IMR-90 (cell line): ENCODE measurements around the gene NEUROD1. TPM values are rescaled to one million over a fixed set of nuclear protein-coding genes. Genes with fewer than 3 reads are reported as not detected.

ENCODE experiments used
- ATAC-seq: fragments of 200-7000 bp; cut with Tn5 transposase; 2 replicates; pipeline ENCODE4 v1.9.1; 2020; ENCODE audit warnings: low read depth, mild to moderate bottlenecking, moderate library complexity
- BruUV-seq: library from RNA; stranded (reverse); fragments of 400-500 nt; replicated peaks from 2 replicates; lab custom pipeline; 2021; lab: Mats Ljungman, UMichigan
- CTCF ChIA-PET: fragments of 300-600 bp; formaldehyde crosslinking; extraction: SDS; loops from one replicate; lab custom pipeline; 2021; ENCODE audit warnings: antibody characterized with exemption; lab: Yijun Ruan, JAX
- POLR2A ChIA-PET: fragments of 300-600 bp; sonication (Branson Sonifier 250); formaldehyde crosslinking; loops from one replicate; lab custom pipeline; 2022; ENCODE audit warnings: antibody characterized with exemption; ENCODE audit not compliant: unreplicated experiment; lab: Charles Lee
- DNase-seq: peaks from one replicate; pipeline ENCODE4 v3.0.0; 2013
- H2AFZ ChIP-seq: replicated peaks from 2 replicates; pipeline ENCODE3; 2013; ENCODE audit warnings: low read length, mild to moderate bottlenecking; ENCODE audit not compliant: poor library complexity
- H2AK5ac ChIP-seq: 2 replicates; pipeline ENCODE4 v1.6.1; 2013; ENCODE audit warnings: low read depth, low read length, inconsistent platforms
- H2AK9ac ChIP-seq: replicated peaks from 2 replicates; pipeline ENCODE3; 2013; ENCODE audit warnings: mild to moderate bottlenecking, low read depth, low read length, moderate library complexity; ENCODE audit not compliant: poor library complexity
- H2BK120ac ChIP-seq: 2 replicates; pipeline ENCODE4 v1.6.1; 2013; ENCODE audit warnings: low read depth, low read length, inconsistent platforms
- H2BK15ac ChIP-seq: 3 replicates; pipeline ENCODE4 v1.6.1; 2013; ENCODE audit warnings: low read depth, low read length, inconsistent platforms
- H2BK20ac ChIP-seq: 2 replicates; pipeline ENCODE4 v1.6.1; 2013; ENCODE audit warnings: low read depth, mild to moderate bottlenecking, inconsistent platforms, low read length, moderate library complexity
- H2BK5ac ChIP-seq: 2 replicates; pipeline ENCODE4 v1.6.1; 2013; ENCODE audit warnings: mild to moderate bottlenecking, low read depth, low read length, inconsistent platforms; ENCODE audit not compliant: poor library complexity, severe bottlenecking
- H3K14ac ChIP-seq: replicated peaks from 2 replicates; pipeline ENCODE4 v1.6.1; 2013; ENCODE audit warnings: low read depth, low read length, inconsistent platforms
- H3K18ac ChIP-seq: 2 replicates; pipeline ENCODE4 v1.6.1; 2013; ENCODE audit warnings: low read depth, low read length, control low read depth
- H3K23ac ChIP-seq: 2 replicates; pipeline ENCODE4 v1.6.1; 2013; ENCODE audit warnings: low read depth, low read length, inconsistent platforms
- H3K27ac ChIP-seq: 2 replicates; pipeline ENCODE4 v1.5.1; 2013; ENCODE audit warnings: mild to moderate bottlenecking, control low read depth, low read length; ENCODE audit not compliant: insufficient read depth
- H3K27me3 ChIP-seq: 2 replicates; pipeline ENCODE4 v1.6.1; 2013; ENCODE audit warnings: low read length; ENCODE audit not compliant: control insufficient read depth, insufficient read depth
- H3K36me3 ChIP-seq: 2 replicates; pipeline ENCODE4 v1.6.1; 2013; ENCODE audit warnings: low read length, mixed read lengths; ENCODE audit not compliant: control insufficient read depth, insufficient read depth
- H3K4ac ChIP-seq: 2 replicates; pipeline ENCODE4 v1.6.1; 2013; ENCODE audit warnings: low read depth, low read length, inconsistent platforms
- H3K4me1 ChIP-seq: 2 replicates; pipeline ENCODE4 v1.6.1; 2013; ENCODE audit warnings: low read length, mixed read lengths; ENCODE audit not compliant: control insufficient read depth, insufficient read depth
- H3K4me2 ChIP-seq: 2 replicates; pipeline ENCODE4 v1.6.1; 2013; ENCODE audit warnings: low read depth, mild to moderate bottlenecking, control low read depth, low read length, moderate library complexity
- H3K4me3 ChIP-seq: 2 replicates; pipeline ENCODE4 v1.5.1; 2013; ENCODE audit warnings: low read depth, mild to moderate bottlenecking, control low read depth, low read length, moderate library complexity; ENCODE audit not compliant: insufficient read depth
- H3K56ac ChIP-seq: 2 replicates; pipeline ENCODE4 v1.6.1; 2013; ENCODE audit warnings: low read length, inconsistent platforms; ENCODE audit not compliant: insufficient read depth; ENCODE audit errors: extremely low read depth
- H3K79me1 ChIP-seq, 2 experiments: 2 replicates each; pipeline ENCODE4 v1.6.1; 2013; ENCODE audit warnings: low read length in 2 of 2, inconsistent platforms in 1 of 2, low read depth in 1 of 2
- H3K9ac ChIP-seq: 2 replicates; pipeline ENCODE4 v1.6.1; 2013; ENCODE audit warnings: low read depth, low read length, control low read depth
- H3K9me1 ChIP-seq: 2 replicates; pipeline ENCODE4 v1.6.1; 2013; ENCODE audit warnings: low read length, inconsistent platforms; ENCODE audit not compliant: insufficient read depth
- H3K9me3 ChIP-seq: 2 replicates; pipeline ENCODE4 v1.6.1; 2013; ENCODE audit warnings: low read length; ENCODE audit not compliant: control insufficient read depth, insufficient read depth
- H4K20me1 ChIP-seq: 2 replicates; pipeline ENCODE4 v1.6.1; 2013; ENCODE audit warnings: low read length, inconsistent platforms; ENCODE audit not compliant: insufficient read depth
- H4K5ac ChIP-seq: 2 replicates; pipeline ENCODE4 v1.6.1; 2013; ENCODE audit warnings: mild to moderate bottlenecking, low read depth, low read length, control low read depth
- H4K8ac ChIP-seq, 2 experiments: 2 replicates each; pipeline ENCODE4 v1.6.1; 2013; ENCODE audit warnings: low read depth in 2 of 2, low read length in 2 of 2, control low read depth in 1 of 2, inconsistent platforms in 1 of 2
- H4K91ac ChIP-seq: 2 replicates; pipeline ENCODE4 v1.6.1; 2013; ENCODE audit warnings: low read depth, low read length, inconsistent platforms; ENCODE audit not compliant: insufficient read depth
- BHLHE40 ChIP-seq: fragments of 150-350 bp; IDR thresholded peaks from 2 replicates; pipeline ENCODE4 v1.6.1; 2016; ENCODE audit warnings: mild to moderate bottlenecking, low read depth, low read length
- CEBPB ChIP-seq: IDR thresholded peaks from 2 replicates; pipeline ENCODE4 v1.6.1; 2012; ENCODE audit warnings: low read depth, low read length, improper control_type of control experiment
- CHD1 ChIP-seq: IDR thresholded peaks from 2 replicates; pipeline ENCODE4 v1.6.1; 2012; ENCODE audit warnings: low read depth, low read length, improper control_type of control experiment
- CTCF ChIP-seq: conservative IDR thresholded peaks from 2 replicates; pipeline ENCODE4 v1.5.1; 2012; ENCODE audit warnings: mild to moderate bottlenecking, low read depth, low read length, improper control_type of control experiment
- ELK1 ChIP-seq: fragments of 150-350 bp; IDR thresholded peaks from 2 replicates; pipeline ENCODE4 v1.6.1; 2016; ENCODE audit warnings: low read depth, mild to moderate bottlenecking, low read length, moderate library complexity, borderline replicate concordance
- FOS ChIP-seq: fragments of 150-350 bp; IDR thresholded peaks from 2 replicates; pipeline ENCODE4 v1.6.1; 2016; ENCODE audit warnings: low read depth, low read length
- MAFK ChIP-seq: IDR thresholded peaks from 2 replicates; pipeline ENCODE4 v1.6.1; 2012; ENCODE audit warnings: low read depth, low read length, improper control_type of control experiment
- MXI1 ChIP-seq: IDR thresholded peaks from 2 replicates; pipeline ENCODE4 v1.6.1; 2012; ENCODE audit warnings: low read depth, mild to moderate bottlenecking, low read length, moderate library complexity, borderline replicate concordance
- NFE2L2 ChIP-seq: fragments of 150-350 bp; IDR thresholded peaks from 2 replicates; pipeline ENCODE4 v1.6.1; 2016; ENCODE audit warnings: low read depth, mild to moderate bottlenecking, low read length
- POLR2A ChIP-seq: IDR thresholded peaks from 2 replicates; pipeline ENCODE4 v1.6.1; 2012; ENCODE audit warnings: mild to moderate bottlenecking, low read depth, low read length
- RAD21 ChIP-seq: IDR thresholded peaks from 2 replicates; pipeline ENCODE4 v1.6.1; 2012; ENCODE audit warnings: low read length, improper control_type of control experiment
- RCOR1 ChIP-seq: IDR thresholded peaks from 2 replicates; pipeline ENCODE4 v1.6.1; 2012; ENCODE audit warnings: mild to moderate bottlenecking, low read length, improper control_type of control experiment; ENCODE audit not compliant: insufficient replicate concordance
- RFX5 ChIP-seq: IDR thresholded peaks from 2 replicates; pipeline ENCODE4 v1.8.0; 2012; ENCODE audit warnings: low read depth, mild to moderate bottlenecking, low read length, moderate library complexity
- SMC3 ChIP-seq: fragments of 150-350 bp; IDR thresholded peaks from 2 replicates; pipeline ENCODE4 v1.6.1; 2016; ENCODE audit warnings: low read depth, mild to moderate bottlenecking, antibody characterized with exemption, low read length, moderate library complexity
- USF2 ChIP-seq: fragments of 150-350 bp; IDR thresholded peaks from 2 replicates; pipeline ENCODE4 v1.6.1; 2017; ENCODE audit warnings: mild to moderate bottlenecking, antibody characterized with exemption, low read length, low read depth
- WGBS, 2 experiments: methylation state at CpG; one replicate each; pipeline versions ENCODE4 v1.1.5 to v1.1.7; 2013; ENCODE audit warnings: missing lambda C conversion rate in 2 of 2; ENCODE audit not compliant: insufficient read length in 1 of 2; ENCODE audit errors: extremely low coverage in 2 of 2; 5-methylcytosine and 5-hydroxymethylcytosine counted together
- dilution Hi-C: fragments of 300-500 bp; cut with HindIII; formaldehyde crosslinking; loops from one replicate; pipeline ENCODE4 v1.14.3; 2018; ENCODE audit warnings: low sequenced_read_pairs; ENCODE audit not compliant: unreplicated experiment
- in situ Hi-C: fragments of 300-500 bp; cut with MboI; formaldehyde crosslinking; loops from 3 replicates; pipeline ENCODE4 v1.14.3; 2019; ENCODE audit warnings: low sequenced_read_pairs, inconsistent platforms, mixed read lengths
- intact Hi-C: fragments of 100-400 bp; cut with micrococcal nuclease; formaldehyde crosslinking; loops from 2 replicates; pipeline ENCODE4 v1.10.0; 2022
- polyA plus RNA-seq, 3 experiments: library from polyadenylated mRNA; depleted of rRNA; stranded (reverse); fragments of >200 nt; gene quantifications; 2 replicates each; pipeline ENCODE4 v1.2.3, GENCODE V29; 2012; ENCODE audit warnings: low replicate concordance in 1 of 3
- total RNA-seq: library from RNA; depleted of rRNA; stranded (reverse); fragments of >200 nt; gene quantifications from 2 replicates; pipeline ENCODE4 v1.2.3, GENCODE V29; 2012

Gene NEUROD1
- total and polyA plus RNA-seq, 2 of the 4 experiments (the other 2 are of a cell fraction), result not detected

GRCh38 chr2:181679544-181679979, 755 bp downstream of the NEUROD1 start:
- Histone ChIP-seq H2BK5ac (no peak overlapping the region), H2AK9ac (no peak overlapping the region), H3K9ac (no peak overlapping the region), H3K14ac (no peak overlapping the region), H3K56ac (no peak overlapping the region), H3K18ac (no peak overlapping the region), H2BK15ac (no peak overlapping the region), H4K20me1 (0 out of 2 replicates have a peak, but pooled peaks cover under 1% of the 10 kb centered on the region), H4K91ac (no peak overlapping the region), H4K5ac (no peak overlapping the region), H2AK5ac (no peak overlapping the region), H2BK120ac (no peak overlapping the region), H2BK20ac (no peak overlapping the region), H3K9me3 (peaks cover 20% of the 10 kb centered on the region), H3K27me3 (peaks cover 60% of the 10 kb centered on the region), H3K4me3 (no peak overlapping the region), H3K9me1 (peaks cover 3% of the 10 kb centered on the region; the same call in 1 of the 2 replicates), H3K27ac (no peak overlapping the region), H4K8ac (no peak overlapping the region), H3K79me1 (no peaks in the 10 kb centered on the region), H3K23ac (no peak overlapping the region), H3K36me3 (no peaks in the 10 kb centered on the region), H3K4me2 (no peak overlapping the region), H3K4ac (no peak overlapping the region), H2AFZ (no peak overlapping the region), H3K4me1 (no peaks in the 10 kb centered on the region; the same call in 1 of the 2 replicates)
- intact Hi-C loops (no loop called here), in situ Hi-C loops (no loop called here), dilution Hi-C loops (no loop called here)
- 0% methylated on average over 5 of the region's 20 CpGs; no CpG with 5 or more reads in 1 of the 2 experiments for WGBS, 2 experiments
- TF ChIP-seq CHD1 (no peak), RCOR1 (no peak), RFX5 (no peak), USF2 (no peak), RAD21 (no peak), CTCF (no peak), CEBPB (no peak), MXI1 (no peak), BHLHE40 (no peak), NFE2L2 (no peak), POLR2A (no peak), ELK1 (no peak), MAFK (no peak), SMC3 (no peak), FOS (no peak)
- BruUV-seq, result no TSS peak
- ATAC-seq (no peak), DNase-seq (no peak)
- ChIA-PET CTCF (interaction anchor here (0.6 kb wide), 1 partner anchor 1013 kb away, joined by 3 read pairs; no protein-coding TSS in a partner anchor), POLR2A (no interaction called here)
